GM23338 (cell line): ENCODE results near the gene NRN1L. TPM values are rescaled to one million over a fixed set of nuclear protein-coding genes. Genes with fewer than 3 reads are reported as not detected.

Source experiments
- ATAC-seq: fragments of 200-7000 bp; cut with Tn5 transposase; 3 replicates; pipeline ENCODE4 v1.9.1; 2020
- DNase-seq: peaks from one replicate; pipeline ENCODE4 v3.0.0-alpha.2; 2015; ENCODE audit warnings: low spot score
- H2AFZ ChIP-seq: fragments of 200-600 bp; sonication (generic); 2 replicates; pipeline ENCODE4 v1.8.0; 2016; ENCODE audit warnings: antibody characterized with exemption, mild to moderate bottlenecking, moderate library complexity
- H3F3A ChIP-seq: fragments of 200-600 bp; sonication (generic); replicated peaks from 2 replicates; pipeline ENCODE4 v1.8.0; 2017; ENCODE audit warnings: antibody characterized with exemption, mixed run types, low read depth
- H3K27ac ChIP-seq: fragments of 200-600 bp; sonication (generic); 2 replicates; pipeline ENCODE4 v1.6.1; 2016; ENCODE audit warnings: low read depth
- H3K27me3 ChIP-seq: fragments of 200-600 bp; sonication (generic); 2 replicates; pipeline ENCODE4 v1.8.0; 2016; ENCODE audit warnings: mild to moderate bottlenecking, mixed run types, moderate library complexity; ENCODE audit not compliant: insufficient read depth
- H3K36me3 ChIP-seq: fragments of 200-600 bp; sonication (generic); 2 replicates; pipeline ENCODE4 v1.8.0; 2016; ENCODE audit warnings: mild to moderate bottlenecking; ENCODE audit not compliant: insufficient read depth
- H3K4me1 ChIP-seq: fragments of 200-600 bp; sonication (generic); 2 replicates; pipeline ENCODE4 v1.8.0; 2016; ENCODE audit warnings: mild to moderate bottlenecking, moderate library complexity; ENCODE audit not compliant: insufficient read depth
- H3K4me2 ChIP-seq: fragments of 200-600 bp; sonication (generic); 2 replicates; pipeline ENCODE4 v1.7.1; 2017; ENCODE audit warnings: mixed run types
- H3K4me3 ChIP-seq: fragments of 200-600 bp; sonication (generic); 2 replicates; pipeline ENCODE4 v1.6.1; 2016; ENCODE audit warnings: mixed run types
- H3K79me2 ChIP-seq: fragments of 200-600 bp; sonication (generic); replicated peaks from 2 replicates; pipeline ENCODE4 v1.8.0; 2017; ENCODE audit warnings: mild to moderate bottlenecking; ENCODE audit not compliant: insufficient read depth
- H3K9me2 ChIP-seq: fragments of 200-600 bp; sonication (generic); 2 replicates; pipeline ENCODE4 v1.8.0; 2017; ENCODE audit not compliant: insufficient read depth
- H4K20me1 ChIP-seq: fragments of 200-600 bp; sonication (generic); replicated peaks from 2 replicates; pipeline ENCODE4 v1.8.0; 2017; ENCODE audit warnings: mild to moderate bottlenecking; ENCODE audit not compliant: insufficient read depth
- H3K27ac Mint-ChIP-seq: 2 replicates; pipeline ENCODE4 v1.8.0; 2020; ENCODE audit warnings: inconsistent platforms, mild to moderate bottlenecking, moderate library complexity, mixed read lengths
- H3K27me3 Mint-ChIP-seq: 3 replicates; pipeline ENCODE4 v1.8.0; 2022; ENCODE audit warnings: low read depth, mild to moderate bottlenecking, moderate library complexity, mixed read lengths, inconsistent platforms; ENCODE audit not compliant: insufficient read depth, poor library complexity
- H3K36me3 Mint-ChIP-seq: 3 replicates; pipeline ENCODE4 v1.8.0; 2021; ENCODE audit warnings: low read depth, mild to moderate bottlenecking, inconsistent platforms, moderate library complexity, mixed read lengths
- H3K4me1 Mint-ChIP-seq: 3 replicates; pipeline ENCODE4 v1.8.0; 2020; ENCODE audit warnings: mild to moderate bottlenecking, inconsistent platforms, mixed read lengths
- H3K4me3 Mint-ChIP-seq: 3 replicates; pipeline ENCODE4 v1.8.0; 2021; ENCODE audit warnings: moderate library complexity, mild to moderate bottlenecking, inconsistent platforms, mixed read lengths
- H3K9me3 Mint-ChIP-seq: 3 replicates; pipeline ENCODE4 v1.8.0; 2020; ENCODE audit warnings: moderate library complexity, mild to moderate bottlenecking, inconsistent platforms, mixed read lengths
- CREB1 ChIP-seq: fragments of 250-450 bp; sonication (Bioruptor Pico); IDR thresholded peaks from 2 replicates; pipeline ENCODE4 v1.5.0; 2020; ENCODE audit warnings: low read depth, mild to moderate bottlenecking, moderate library complexity
- JUNB ChIP-seq: IDR thresholded peaks from one replicate; pipeline ENCODE4 v1.6.1; 2016; ENCODE audit warnings: antibody characterized with exemption; ENCODE audit not compliant: unreplicated experiment
- NANOG ChIP-seq: IDR thresholded peaks from 2 replicates; pipeline ENCODE4 v1.6.1; 2016; ENCODE audit warnings: antibody characterized with exemption, borderline replicate concordance
- ZNF114 ChIP-seq: fragments of 250-450 bp; sonication (Bioruptor Pico); IDR thresholded peaks from 2 replicates; pipeline ENCODE4 v1.5.0; 2020; ENCODE audit warnings: mild to moderate bottlenecking, moderate library complexity
- ZNF331 ChIP-seq: fragments of 250-450 bp; sonication (Bioruptor Pico); IDR thresholded peaks from 2 replicates; pipeline ENCODE4 v1.5.0; 2020; ENCODE audit warnings: low read depth, mild to moderate bottlenecking, moderate library complexity
- polyA plus RNA-seq: library from polyadenylated mRNA; unstranded; fragments of >200 nt; fragmentation: Nextera tagmentation; extraction: Ambion mirVana; gene quantifications from 2 replicates; pipeline ENCODE4 v1.2.1, GENCODE V29; 2016
- total RNA-seq: library from RNA; depleted of rRNA; stranded (reverse); fragments of >200 nt; shearing (Covaris generic); gene quantifications from 2 replicates; pipeline ENCODE4 v1.2.3, GENCODE V29; 2014
- TF ChIP-seq, protein P1 (sequence below): fragments of 250-450 bp; sonication (Bioruptor Pico); IDR thresholded peaks from 2 replicates; pipeline ENCODE4 v1.5.0; 2020; ENCODE audit warnings: mild to moderate bottlenecking, moderate library complexity
- TF ChIP-seq, protein P2 (sequence below): IDR thresholded peaks from 2 replicates; pipeline ENCODE4 v1.6.1; 2016; ENCODE audit warnings: antibody characterized with exemption
- TF ChIP-seq, protein P3 (sequence below), 2 experiments: fragments of 200-600 bp in 1 of 2; sonication (generic) in 1 of 2; conservative IDR thresholded peaks; 2 replicates each; pipeline versions ENCODE4 v1.5.1 to v1.6.1; 2016 to 2017; ENCODE audit warnings: antibody characterized with exemption in 2 of 2, low read depth in 2 of 2, mild to moderate bottlenecking in 2 of 2, moderate library complexity in 1 of 2
- TF ChIP-seq, protein P4 (sequence below): IDR thresholded peaks from one replicate; pipeline ENCODE4 v1.6.1; 2018; ENCODE audit warnings: antibody characterized with exemption; ENCODE audit not compliant: unreplicated experiment

The NRN1L gene
- total and polyA plus RNA-seq, 2 experiments from 2014 or later = 14.0 to 26.1 TPM

DNA sequence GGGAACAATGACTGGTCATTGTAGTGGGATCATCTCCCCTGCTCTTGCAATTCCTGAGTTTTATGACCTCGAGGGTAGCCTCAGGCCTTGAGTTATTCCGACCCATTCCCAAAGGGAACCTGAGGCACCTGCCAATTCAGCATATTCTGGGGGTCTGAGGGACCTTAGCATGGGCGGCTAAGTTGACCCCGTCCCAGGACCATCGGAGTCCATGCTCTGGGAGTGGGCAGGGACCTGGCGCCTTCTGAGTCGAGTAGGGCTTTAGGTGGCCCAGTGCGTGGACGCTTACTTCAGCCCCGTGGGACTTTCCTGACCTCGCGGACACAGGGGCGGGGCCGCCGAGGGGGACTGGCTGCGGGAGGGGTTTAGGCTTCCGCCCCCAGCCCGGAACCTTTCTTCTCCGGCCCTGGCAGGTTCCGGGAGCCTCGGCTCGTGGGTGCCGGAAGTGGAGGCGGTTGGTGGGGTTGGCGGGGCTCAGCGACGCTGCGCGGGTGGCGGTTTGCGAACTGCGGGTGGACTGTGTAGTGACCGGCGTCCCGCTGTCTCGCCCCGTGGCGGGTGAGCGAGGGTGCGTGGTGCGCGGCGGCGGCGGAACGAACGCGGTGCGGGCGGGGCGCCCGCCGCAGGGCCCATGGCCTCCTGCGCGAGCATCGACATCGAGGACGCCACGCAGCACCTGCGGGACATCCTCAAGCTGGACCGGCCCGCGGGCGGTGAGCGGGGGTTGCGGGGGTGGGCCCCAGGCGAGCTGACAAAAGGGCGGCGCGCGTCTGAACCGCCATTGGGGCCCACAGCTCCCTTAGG is 11.9 kb upstream of the NRN1L start, which contains the start of gene EDC4 (continued):
- TF ChIP-seq, protein P1, sequence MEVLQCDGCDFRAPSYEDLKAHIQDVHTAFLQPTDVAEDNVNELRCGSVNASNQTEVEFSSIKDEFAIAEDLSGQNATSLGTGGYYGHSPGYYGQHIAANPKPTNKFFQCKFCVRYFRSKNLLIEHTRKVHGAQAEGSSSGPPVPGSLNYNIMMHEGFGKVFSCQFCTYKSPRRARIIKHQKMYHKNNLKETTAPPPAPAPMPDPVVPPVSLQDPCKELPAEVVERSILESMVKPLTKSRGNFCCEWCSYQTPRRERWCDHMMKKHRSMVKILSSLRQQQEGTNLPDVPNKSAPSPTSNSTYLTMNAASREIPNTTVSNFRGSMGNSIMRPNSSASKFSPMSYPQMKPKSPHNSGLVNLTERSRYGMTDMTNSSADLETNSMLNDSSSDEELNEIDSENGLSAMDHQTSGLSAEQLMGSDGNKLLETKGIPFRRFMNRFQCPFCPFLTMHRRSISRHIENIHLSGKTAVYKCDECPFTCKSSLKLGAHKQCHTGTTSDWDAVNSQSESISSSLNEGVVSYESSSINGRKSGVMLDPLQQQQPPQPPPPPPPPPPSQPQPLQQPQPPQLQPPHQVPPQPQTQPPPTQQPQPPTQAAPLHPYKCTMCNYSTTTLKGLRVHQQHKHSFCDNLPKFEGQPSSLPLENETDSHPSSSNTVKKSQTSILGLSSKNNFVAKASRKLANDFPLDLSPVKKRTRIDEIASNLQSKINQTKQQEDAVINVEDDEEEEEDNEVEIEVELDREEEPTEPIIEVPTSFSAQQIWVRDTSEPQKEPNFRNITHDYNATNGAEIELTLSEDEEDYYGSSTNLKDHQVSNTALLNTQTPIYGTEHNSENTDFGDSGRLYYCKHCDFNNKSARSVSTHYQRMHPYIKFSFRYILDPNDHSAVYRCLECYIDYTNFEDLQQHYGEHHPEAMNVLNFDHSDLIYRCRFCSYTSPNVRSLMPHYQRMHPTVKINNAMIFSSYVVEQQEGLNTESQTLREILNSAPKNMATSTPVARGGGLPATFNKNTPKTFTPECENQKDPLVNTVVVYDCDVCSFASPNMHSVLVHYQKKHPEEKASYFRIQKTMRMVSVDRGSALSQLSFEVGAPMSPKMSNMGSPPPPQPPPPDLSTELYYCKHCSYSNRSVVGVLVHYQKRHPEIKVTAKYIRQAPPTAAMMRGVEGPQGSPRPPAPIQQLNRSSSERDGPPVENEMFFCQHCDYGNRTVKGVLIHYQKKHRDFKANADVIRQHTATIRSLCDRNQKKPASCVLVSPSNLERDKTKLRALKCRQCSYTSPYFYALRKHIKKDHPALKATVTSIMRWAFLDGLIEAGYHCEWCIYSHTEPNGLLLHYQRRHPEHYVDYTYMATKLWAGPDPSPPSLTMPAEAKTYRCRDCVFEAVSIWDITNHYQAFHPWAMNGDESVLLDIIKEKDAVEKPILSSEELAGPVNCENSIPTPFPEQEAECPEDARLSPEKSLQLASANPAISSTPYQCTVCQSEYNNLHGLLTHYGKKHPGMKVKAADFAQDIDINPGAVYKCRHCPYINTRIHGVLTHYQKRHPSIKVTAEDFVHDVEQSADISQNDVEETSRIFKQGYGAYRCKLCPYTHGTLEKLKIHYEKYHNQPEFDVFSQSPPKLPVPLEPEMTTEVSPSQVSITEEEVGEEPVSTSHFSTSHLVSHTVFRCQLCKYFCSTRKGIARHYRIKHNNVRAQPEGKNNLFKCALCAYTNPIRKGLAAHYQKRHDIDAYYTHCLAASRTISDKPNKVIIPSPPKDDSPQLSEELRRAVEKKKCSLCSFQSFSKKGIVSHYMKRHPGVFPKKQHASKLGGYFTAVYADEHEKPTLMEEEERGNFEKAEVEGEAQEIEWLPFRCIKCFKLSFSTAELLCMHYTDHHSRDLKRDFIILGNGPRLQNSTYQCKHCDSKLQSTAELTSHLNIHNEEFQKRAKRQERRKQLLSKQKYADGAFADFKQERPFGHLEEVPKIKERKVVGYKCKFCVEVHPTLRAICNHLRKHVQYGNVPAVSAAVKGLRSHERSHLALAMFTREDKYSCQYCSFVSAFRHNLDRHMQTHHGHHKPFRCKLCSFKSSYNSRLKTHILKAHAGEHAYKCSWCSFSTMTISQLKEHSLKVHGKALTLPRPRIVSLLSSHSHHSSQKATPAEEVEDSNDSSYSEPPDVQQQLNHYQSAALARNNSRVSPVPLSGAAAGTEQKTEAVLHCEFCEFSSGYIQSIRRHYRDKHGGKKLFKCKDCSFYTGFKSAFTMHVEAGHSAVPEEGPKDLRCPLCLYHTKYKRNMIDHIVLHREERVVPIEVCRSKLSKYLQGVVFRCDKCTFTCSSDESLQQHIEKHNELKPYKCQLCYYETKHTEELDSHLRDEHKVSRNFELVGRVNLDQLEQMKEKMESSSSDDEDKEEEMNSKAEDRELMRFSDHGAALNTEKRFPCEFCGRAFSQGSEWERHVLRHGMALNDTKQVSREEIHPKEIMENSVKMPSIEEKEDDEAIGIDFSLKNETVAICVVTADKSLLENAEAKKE (CRISPR knock-in tag) = no peak
- TF ChIP-seq CREB1 (CRISPR knock-in tag) = 0 out of 2 replicates have a peak, but pooled peaks have one; percentile 55

DNA sequence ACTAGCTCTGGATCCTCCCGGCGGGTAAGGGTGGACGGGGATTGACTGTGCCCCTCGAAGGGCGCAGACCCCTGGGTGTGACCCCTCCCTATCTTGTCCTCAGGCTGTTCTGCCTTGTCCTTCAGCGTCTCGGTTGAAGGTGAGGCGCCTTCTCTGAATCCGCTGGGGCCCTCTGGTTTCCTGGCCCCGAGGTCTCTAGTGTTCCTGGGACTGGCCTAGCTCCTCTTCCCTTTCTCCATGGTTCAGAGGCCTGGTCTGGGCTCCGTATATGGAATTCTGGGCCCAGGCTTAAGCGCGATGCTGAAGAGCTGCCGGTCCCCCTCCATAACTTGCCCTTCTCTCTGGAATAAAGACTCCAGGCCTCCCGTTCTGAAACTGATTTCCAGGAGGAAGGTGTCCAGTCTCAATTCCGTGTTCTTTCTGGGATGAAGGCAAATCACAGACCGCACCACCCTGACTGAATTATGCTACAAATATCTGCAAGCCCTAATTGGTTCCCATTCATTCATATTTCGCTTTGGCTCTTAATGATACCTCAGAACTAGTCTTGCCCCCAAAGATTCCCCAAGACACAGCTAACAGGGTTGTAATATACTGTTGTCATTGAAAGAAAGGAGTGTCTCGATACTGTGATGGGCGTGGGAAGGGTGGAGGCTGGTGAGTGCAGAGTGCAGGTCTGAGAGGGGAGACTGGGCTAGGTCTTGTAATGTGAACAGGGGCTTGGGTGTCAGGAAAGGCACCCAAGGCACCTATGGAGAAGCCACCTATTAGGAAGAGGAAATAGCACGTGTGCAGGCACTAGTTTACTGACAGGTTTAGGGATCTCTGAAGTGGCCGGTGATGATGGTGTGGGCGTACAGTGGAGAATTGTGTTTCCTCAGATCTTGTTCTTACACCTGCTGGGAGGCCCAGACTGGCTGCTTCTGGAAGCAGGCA is 11.0 kb upstream of the NRN1L start:
- Histone ChIP-seq H2AFZ (peak overlapping the region; percentile 96), H3K27me3 (no peaks in the 10 kb centered on the region), H3K79me2 (peaks cover 28% of the 10 kb centered on the region), H3K4me3 (peak overlapping the region; percentile 96), H3K4me2 (peak overlapping the region; percentile 96), H3K9me2 (no peaks in the 10 kb centered on the region), H3K27ac (no peak overlapping the region), H3K36me3 (peaks cover 24% of the 10 kb centered on the region), H3K4me1 (peaks cover 8% of the 10 kb centered on the region; the same call in 1 of the 2 replicates), H4K20me1 (peaks cover 4% of the 10 kb centered on the region), H3F3A (peaks cover 30% of the 10 kb centered on the region)
- ATAC-seq (peak; percentile 64), DNase-seq (peak; percentile 36)
- H3K4me3 Mint-ChIP-seq = peak overlapping the region; percentile 89
- H3K27ac Mint-ChIP-seq = peak overlapping the region; percentile 82
- peaks cover 14% of the 10 kb centered on the region for H3K27me3 Mint-ChIP-seq
- H3K9me3 Mint-ChIP-seq = no peaks in the 10 kb centered on the region; the same call in 2 of the 3 replicates
- H3K36me3 Mint-ChIP-seq = peaks cover 51% of the 10 kb centered on the region
- H3K4me1 Mint-ChIP-seq = peaks cover 14% of the 10 kb centered on the region
- TF ChIP-seq JUNB = no peak
- TF ChIP-seq, protein P2, sequence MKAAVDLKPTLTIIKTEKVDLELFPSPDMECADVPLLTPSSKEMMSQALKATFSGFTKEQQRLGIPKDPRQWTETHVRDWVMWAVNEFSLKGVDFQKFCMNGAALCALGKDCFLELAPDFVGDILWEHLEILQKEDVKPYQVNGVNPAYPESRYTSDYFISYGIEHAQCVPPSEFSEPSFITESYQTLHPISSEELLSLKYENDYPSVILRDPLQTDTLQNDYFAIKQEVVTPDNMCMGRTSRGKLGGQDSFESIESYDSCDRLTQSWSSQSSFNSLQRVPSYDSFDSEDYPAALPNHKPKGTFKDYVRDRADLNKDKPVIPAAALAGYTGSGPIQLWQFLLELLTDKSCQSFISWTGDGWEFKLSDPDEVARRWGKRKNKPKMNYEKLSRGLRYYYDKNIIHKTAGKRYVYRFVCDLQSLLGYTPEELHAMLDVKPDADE = no peak
- TF ChIP-seq, protein P3, sequence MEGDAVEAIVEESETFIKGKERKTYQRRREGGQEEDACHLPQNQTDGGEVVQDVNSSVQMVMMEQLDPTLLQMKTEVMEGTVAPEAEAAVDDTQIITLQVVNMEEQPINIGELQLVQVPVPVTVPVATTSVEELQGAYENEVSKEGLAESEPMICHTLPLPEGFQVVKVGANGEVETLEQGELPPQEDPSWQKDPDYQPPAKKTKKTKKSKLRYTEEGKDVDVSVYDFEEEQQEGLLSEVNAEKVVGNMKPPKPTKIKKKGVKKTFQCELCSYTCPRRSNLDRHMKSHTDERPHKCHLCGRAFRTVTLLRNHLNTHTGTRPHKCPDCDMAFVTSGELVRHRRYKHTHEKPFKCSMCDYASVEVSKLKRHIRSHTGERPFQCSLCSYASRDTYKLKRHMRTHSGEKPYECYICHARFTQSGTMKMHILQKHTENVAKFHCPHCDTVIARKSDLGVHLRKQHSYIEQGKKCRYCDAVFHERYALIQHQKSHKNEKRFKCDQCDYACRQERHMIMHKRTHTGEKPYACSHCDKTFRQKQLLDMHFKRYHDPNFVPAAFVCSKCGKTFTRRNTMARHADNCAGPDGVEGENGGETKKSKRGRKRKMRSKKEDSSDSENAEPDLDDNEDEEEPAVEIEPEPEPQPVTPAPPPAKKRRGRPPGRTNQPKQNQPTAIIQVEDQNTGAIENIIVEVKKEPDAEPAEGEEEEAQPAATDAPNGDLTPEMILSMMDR (conservative IDR thresholded peaks at IDR 0.05; ENCODE audit: low read depth in 2 of 2) = no peak
- no peak for TF ChIP-seq ZNF114
- TF ChIP-seq NANOG = no peak
- no peak for TF ChIP-seq ZNF331 (CRISPR knock-in tag)
- TF ChIP-seq, protein P4, sequence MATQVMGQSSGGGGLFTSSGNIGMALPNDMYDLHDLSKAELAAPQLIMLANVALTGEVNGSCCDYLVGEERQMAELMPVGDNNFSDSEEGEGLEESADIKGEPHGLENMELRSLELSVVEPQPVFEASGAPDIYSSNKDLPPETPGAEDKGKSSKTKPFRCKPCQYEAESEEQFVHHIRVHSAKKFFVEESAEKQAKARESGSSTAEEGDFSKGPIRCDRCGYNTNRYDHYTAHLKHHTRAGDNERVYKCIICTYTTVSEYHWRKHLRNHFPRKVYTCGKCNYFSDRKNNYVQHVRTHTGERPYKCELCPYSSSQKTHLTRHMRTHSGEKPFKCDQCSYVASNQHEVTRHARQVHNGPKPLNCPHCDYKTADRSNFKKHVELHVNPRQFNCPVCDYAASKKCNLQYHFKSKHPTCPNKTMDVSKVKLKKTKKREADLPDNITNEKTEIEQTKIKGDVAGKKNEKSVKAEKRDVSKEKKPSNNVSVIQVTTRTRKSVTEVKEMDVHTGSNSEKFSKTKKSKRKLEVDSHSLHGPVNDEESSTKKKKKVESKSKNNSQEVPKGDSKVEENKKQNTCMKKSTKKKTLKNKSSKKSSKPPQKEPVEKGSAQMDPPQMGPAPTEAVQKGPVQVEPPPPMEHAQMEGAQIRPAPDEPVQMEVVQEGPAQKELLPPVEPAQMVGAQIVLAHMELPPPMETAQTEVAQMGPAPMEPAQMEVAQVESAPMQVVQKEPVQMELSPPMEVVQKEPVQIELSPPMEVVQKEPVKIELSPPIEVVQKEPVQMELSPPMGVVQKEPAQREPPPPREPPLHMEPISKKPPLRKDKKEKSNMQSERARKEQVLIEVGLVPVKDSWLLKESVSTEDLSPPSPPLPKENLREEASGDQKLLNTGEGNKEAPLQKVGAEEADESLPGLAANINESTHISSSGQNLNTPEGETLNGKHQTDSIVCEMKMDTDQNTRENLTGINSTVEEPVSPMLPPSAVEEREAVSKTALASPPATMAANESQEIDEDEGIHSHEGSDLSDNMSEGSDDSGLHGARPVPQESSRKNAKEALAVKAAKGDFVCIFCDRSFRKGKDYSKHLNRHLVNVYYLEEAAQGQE = no peak
